ENCODE data around the gene PARS2.

Gene PARS2

DNA sequence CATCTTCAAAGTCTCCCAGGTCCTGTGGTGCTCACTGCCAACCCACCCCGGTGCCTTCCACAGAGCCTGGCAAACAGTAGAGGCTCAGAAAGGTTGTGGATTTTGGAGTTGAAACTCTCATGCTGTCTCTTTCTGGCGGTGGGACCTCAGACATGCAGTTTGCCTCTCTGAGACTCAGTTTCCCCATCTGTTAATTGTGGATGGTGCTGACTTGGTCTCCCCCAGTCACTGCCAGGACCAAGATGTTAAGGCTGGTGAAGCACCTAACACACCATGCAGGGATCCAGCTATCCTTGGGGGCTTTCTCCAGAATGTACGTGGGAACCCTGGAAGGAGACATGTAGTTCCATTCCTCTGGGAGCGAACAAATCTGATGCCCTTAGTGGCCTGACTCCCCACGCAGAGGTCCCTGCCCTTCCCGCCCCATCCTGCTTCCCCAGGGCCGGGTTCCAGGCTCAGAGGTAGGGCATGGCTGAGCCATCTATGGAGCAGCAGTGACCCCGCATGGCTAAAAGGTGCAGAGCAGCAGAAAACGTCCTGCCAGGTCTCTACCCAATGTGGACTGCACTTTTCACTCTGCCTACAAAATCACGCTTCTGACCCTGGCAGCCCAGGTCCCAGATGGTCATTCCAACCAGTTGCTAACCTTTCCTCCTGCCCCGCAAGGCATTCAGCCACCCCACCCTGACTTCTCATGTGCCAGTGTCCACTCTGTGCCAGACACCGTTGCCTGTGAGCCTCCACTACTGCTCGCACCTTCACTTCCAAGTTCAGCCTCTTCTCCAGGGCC lies 46.0 kb upstream of the PARS2 start:
- TF ChIP-seq, protein P1, sequence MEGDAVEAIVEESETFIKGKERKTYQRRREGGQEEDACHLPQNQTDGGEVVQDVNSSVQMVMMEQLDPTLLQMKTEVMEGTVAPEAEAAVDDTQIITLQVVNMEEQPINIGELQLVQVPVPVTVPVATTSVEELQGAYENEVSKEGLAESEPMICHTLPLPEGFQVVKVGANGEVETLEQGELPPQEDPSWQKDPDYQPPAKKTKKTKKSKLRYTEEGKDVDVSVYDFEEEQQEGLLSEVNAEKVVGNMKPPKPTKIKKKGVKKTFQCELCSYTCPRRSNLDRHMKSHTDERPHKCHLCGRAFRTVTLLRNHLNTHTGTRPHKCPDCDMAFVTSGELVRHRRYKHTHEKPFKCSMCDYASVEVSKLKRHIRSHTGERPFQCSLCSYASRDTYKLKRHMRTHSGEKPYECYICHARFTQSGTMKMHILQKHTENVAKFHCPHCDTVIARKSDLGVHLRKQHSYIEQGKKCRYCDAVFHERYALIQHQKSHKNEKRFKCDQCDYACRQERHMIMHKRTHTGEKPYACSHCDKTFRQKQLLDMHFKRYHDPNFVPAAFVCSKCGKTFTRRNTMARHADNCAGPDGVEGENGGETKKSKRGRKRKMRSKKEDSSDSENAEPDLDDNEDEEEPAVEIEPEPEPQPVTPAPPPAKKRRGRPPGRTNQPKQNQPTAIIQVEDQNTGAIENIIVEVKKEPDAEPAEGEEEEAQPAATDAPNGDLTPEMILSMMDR (conservative IDR thresholded peaks at IDR 0.05; ENCODE audit: control insufficient read depth, insufficient read depth, low read depth, low read length) = peak; percentile 93
- H3K4me3 ChIP-seq (ENCODE audit: control insufficient read depth, low read depth, low read length) = no peak overlapping the region
- peak; percentile 45 for DNase-seq (ENCODE audit: low read depth)

DNA sequence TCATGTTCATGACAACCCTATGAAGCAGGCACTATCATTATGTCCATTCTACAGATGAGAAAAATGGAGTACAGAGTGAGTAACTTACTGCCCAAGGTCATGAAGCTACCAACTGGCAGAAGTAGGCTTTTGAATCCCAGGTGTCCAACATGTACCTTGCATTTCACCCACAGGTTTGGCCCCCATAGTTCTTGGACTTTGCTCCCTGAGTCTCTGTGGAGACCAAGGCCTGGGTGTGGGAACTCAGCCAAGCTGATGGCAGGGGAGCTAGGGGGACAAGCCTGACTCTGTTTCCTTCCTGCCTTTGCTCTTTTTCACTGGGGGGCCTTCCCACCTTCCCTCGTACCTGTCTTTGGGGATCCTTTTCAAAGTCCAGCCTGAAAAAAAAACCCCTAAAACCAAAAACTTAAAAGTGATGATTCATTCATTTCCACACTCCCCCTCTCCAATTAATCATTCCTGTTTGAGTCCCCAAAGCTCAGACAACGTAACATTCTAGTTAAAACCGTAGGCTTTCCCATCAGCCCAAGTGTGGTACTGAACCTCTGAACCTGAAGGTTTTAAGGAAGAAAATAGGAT lies 45.3 kb upstream of the PARS2 start:
- peak; percentile 19 for DNase-seq (ENCODE audit: low read depth)
- H3K4me3 ChIP-seq (ENCODE audit: control insufficient read depth, low read depth, low read length) = no peak overlapping the region
- TF ChIP-seq, protein P1 (conservative IDR thresholded peaks at IDR 0.05; ENCODE audit: control insufficient read depth, insufficient read depth, low read depth, low read length) = no peak

DNA sequence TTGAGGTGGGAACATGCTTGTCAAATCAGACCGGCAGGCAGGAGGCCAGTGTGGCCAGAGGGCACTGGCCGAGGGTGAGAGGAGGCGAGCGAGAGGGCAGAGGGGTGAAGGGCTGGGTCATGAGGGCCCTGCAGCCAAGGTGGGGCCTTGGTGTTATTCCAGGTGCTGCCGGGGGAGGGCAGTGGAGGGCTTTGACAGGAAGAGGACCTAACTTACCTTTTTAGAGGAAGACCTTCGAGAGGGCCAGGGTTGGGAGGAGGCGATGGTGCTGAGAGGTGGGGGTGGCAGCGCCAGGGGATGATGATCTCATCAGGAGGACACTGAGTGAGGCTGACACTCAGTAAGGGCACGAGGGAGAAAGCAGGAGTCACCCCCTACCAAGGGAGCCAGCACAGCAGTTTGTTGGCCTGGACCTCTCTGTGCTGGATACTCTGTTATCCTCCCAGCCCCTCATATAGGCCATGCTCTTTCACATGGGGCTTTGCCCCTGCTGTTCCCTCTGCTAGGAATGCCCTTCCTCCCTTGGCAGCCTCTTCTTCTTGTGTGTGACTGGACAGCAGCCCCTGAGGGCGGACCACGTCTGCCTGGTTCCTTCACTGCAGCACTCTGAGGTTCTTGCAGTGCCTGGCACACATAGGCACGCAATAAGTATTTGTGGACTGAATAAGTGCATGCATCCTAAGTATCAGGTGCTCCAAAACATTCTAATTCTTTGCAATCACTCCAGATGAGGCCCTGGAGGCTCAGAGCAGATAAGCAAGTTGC lies 44.3 kb upstream of the PARS2 start:
- H3K4me3 ChIP-seq (ENCODE audit: control insufficient read depth, low read depth, low read length) = no peak overlapping the region
- TF ChIP-seq, protein P1 (conservative IDR thresholded peaks at IDR 0.05; ENCODE audit: control insufficient read depth, insufficient read depth, low read depth, low read length) = peak; percentile 0
- no peak for DNase-seq (ENCODE audit: low read depth)

DNA sequence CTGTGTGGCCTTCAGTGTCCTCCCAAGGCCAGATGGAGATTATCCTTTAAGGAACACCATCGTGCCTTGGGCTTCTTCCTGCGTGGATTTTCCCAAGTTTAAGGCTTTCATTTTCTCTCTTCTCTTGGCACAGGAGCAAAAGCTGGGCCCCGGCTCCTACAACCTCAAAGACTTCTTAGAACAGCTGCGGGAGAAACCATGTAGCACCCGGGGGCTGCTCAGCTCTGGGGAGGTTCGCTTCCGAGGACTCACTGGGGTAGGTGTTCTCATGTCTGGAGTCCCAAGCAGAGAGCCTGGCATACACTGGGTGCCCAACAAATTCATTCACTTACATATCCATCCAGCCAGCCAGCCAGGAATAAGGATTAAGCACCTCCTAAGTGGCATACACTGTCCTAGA lies 43.4 kb upstream of the PARS2 start:
- no peak overlapping the region for H3K4me3 ChIP-seq (ENCODE audit: control insufficient read depth, low read depth, low read length)
- TF ChIP-seq, protein P1 (conservative IDR thresholded peaks at IDR 0.05; ENCODE audit: control insufficient read depth, insufficient read depth, low read depth, low read length) = no peak
- no peak for DNase-seq (ENCODE audit: low read depth)

DNA sequence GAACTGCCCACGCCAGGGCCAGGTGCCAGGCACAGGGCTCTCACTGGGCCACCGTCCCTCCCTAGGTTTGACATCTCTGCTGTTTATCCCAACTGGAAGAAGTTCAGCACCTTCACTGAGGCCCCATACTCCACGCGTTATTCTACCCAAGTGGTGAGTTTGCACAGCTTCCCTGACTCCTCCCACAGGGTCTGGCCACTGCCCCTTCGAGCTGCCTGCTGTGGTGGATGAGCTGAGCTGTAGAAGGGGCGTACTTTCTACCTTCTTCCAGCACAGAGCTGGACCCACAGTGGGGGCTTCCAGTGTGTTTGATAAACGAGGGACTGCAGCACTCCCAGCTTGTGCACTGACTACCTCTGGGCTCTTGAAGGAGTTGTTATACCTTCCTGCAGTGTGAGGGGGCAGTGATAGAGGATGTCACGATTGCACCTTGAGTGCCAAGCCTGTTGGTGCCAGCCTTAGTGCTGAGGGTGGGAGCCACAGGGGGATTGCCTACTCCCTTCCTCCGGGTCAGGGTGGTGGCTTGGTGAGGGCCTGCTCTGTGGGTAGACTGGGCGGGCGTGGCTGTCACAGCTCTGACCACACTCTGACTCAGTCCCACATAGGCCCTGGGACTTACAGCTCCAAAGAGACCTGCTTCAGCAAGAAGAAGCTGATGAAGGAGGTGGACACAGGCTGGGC lies 42.7 kb upstream of the PARS2 start:
- H3K4me3 ChIP-seq (ENCODE audit: control insufficient read depth, low read depth, low read length) = no peak overlapping the region
- peak; percentile 38 for DNase-seq (ENCODE audit: low read depth)
- TF ChIP-seq, protein P1 (conservative IDR thresholded peaks at IDR 0.05; ENCODE audit: control insufficient read depth, insufficient read depth, low read depth, low read length) = no peak

DNA sequence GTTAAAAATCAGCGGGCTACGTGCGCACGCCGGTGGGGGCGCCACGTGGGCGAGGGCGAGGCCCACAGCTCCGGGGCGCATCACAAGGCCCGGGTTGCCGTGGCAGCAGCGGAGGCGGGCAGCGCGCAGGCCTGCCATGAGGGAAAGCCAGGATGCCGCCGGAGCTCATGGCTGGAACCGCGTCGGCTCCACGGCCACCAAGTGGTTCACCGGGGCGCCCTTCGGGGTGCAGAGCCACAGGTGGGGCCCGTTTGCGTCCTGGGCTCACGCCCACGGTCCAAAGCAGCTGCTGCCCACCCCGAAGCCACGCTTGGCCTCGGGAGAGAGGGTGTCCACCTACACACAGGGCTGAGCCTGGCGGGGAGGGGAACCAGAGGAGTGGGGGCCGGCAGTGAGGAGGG lies 41.7 kb upstream of the PARS2 start:
- no peak overlapping the region for H3K4me3 ChIP-seq (ENCODE audit: control insufficient read depth, low read depth, low read length)
- TF ChIP-seq, protein P1 (conservative IDR thresholded peaks at IDR 0.05; ENCODE audit: control insufficient read depth, insufficient read depth, low read depth, low read length) = no peak
- DNase-seq (ENCODE audit: low read depth) = no peak
